ENCODE results near the gene AKTIP.
"Not testable (repeated sequence)": the region's sequence is repeated elsewhere in the genome, so short reads cannot be mapped to it uniquely, and the experiment has no call there.

Gene AKTIP

GRCh38 chr16:53515259-53515658, 12.2 kb upstream of the AKTIP start:
- no peak for DNase-seq (ENCODE audit: low read depth)

- not testable (repeated sequence) for DNase-seq (ENCODE audit: low read depth)
These were observed 9.8 kb upstream of the AKTIP start for GRCh38 chr16:53512795-53513194.

- DNase-seq (ENCODE audit: low read depth): no peak
These were observed 8.6 kb upstream of the AKTIP start for GRCh38 chr16:53511403-53512280.

- no peak for DNase-seq (ENCODE audit: low read depth)
These were observed 8.0 kb upstream of the AKTIP start for GRCh38 chr16:53511084-53511402.

- DNase-seq (ENCODE audit: low read depth): no peak
These were observed 7.7 kb upstream of the AKTIP start for GRCh38 chr16:53510704-53511070.

GRCh38 chr16:53509906-53510703, 7.1 kb upstream of the AKTIP start:
- DNase-seq (ENCODE audit: low read depth): no peak

GRCh38 chr16:53507464-53508179, 4.6 kb upstream of the AKTIP start:
- no peak for DNase-seq (ENCODE audit: low read depth)

- no peak for DNase-seq (ENCODE audit: low read depth)
These were observed 3.2 kb upstream of the AKTIP start for GRCh38 chr16:53506254-53506653.

GRCh38 chr16:53504665-53505064, 1.7 kb upstream of the AKTIP start:
- DNase-seq (ENCODE audit: low read depth): no peak

- DNase-seq (ENCODE audit: low read depth): no peak
These were observed 1.1 kb upstream of the AKTIP start for GRCh38 chr16:53503991-53504663.

- peak; percentile 99 for DNase-seq (ENCODE audit: low read depth)
These were observed 388 bp upstream of the AKTIP start for GRCh38 chr16:53503270-53503923.

GRCh38 chr16:53501216-53501859, 1.7 kb downstream of the AKTIP start:
- no peak for DNase-seq (ENCODE audit: low read depth)

- DNase-seq (ENCODE audit: low read depth): no peak
These were observed 4.0 kb downstream of the AKTIP start for GRCh38 chr16:53498984-53499383.

- no peak for DNase-seq (ENCODE audit: low read depth)
These were observed 7.7 kb downstream of the AKTIP start for GRCh38 chr16:53495325-53495724.

GRCh38 chr16:53494636-53495035, 8.4 kb downstream of the AKTIP start:
- DNase-seq (ENCODE audit: low read depth): no peak

- no peak for DNase-seq (ENCODE audit: low read depth)
These were observed 10.5 kb downstream of the AKTIP start for GRCh38 chr16:53492503-53492902.

GRCh38 chr16:53489755-53490154, 13.3 kb downstream of the AKTIP start:
- DNase-seq (ENCODE audit: low read depth): no peak

- no peak for DNase-seq (ENCODE audit: low read depth)
These were observed 16.8 kb downstream of the AKTIP start for GRCh38 chr16:53486230-53486629.

- no peak for DNase-seq (ENCODE audit: low read depth)
These were observed 18.5 kb downstream of the AKTIP start for GRCh38 chr16:53484542-53484941.

- no peak for DNase-seq (ENCODE audit: low read depth)
These were observed 20.9 kb downstream of the AKTIP start for GRCh38 chr16:53482123-53482522.

- no peak for DNase-seq (ENCODE audit: low read depth)
These were observed 22.6 kb downstream of the AKTIP start for GRCh38 chr16:53480394-53480793.
